Loucy (cell line): ENCODE measurements around the gene CEP44.

Source experiments
- H2AFZ ChIP-seq: fragments of 200-600 bp; sonication (generic); 2 replicates; pipeline ENCODE4 v1.6.0; 2016; ENCODE audit warnings: antibody characterized with exemption, mild to moderate bottlenecking, low read length, moderate library complexity
- H3F3A ChIP-seq: fragments of 200-600 bp; 2 replicates; pipeline ENCODE4 v1.6.0; 2016; ENCODE audit warnings: antibody characterized with exemption, low read depth, mild to moderate bottlenecking
- H3K27me3 ChIP-seq: fragments of 200-600 bp; sonication (generic); 2 replicates; pipeline ENCODE4 v1.6.1; 2014; ENCODE audit warnings: low read length, mild to moderate bottlenecking; ENCODE audit not compliant: insufficient read depth, poor library complexity, severe bottlenecking
- H3K36me3 ChIP-seq: fragments of 200-600 bp; sonication (generic); 2 replicates; pipeline ENCODE4 v1.6.1; 2016; ENCODE audit warnings: low read length; ENCODE audit not compliant: insufficient read depth
- H3K4me1 ChIP-seq: fragments of 200-600 bp; sonication (generic); 2 replicates; pipeline ENCODE4 v1.5.1; 2014; ENCODE audit warnings: low read length, mild to moderate bottlenecking; ENCODE audit not compliant: insufficient read depth, poor library complexity, severe bottlenecking
- H3K4me2 ChIP-seq: fragments of 200-600 bp; sonication (generic); 2 replicates; pipeline ENCODE4 v1.6.0; 2014; ENCODE audit warnings: antibody characterized with exemption, low read length, low read depth, mild to moderate bottlenecking; ENCODE audit not compliant: poor library complexity, severe bottlenecking
- H3K4me3 ChIP-seq: fragments of 200-600 bp; sonication (generic); 2 replicates; pipeline ENCODE4 v1.5.1; 2014; ENCODE audit warnings: low read length, mild to moderate bottlenecking, mixed read lengths; ENCODE audit not compliant: poor library complexity, severe bottlenecking
- H3K79me2 ChIP-seq: fragments of 200-600 bp; sonication (generic); 2 replicates; pipeline ENCODE4 v1.6.1; 2014; ENCODE audit warnings: low read length; ENCODE audit not compliant: insufficient read depth
- H3K9ac ChIP-seq: fragments of 200-600 bp; sonication (generic); 2 replicates; pipeline ENCODE4 v1.6.0; 2014; ENCODE audit warnings: mild to moderate bottlenecking, low read depth, low read length, moderate library complexity; ENCODE audit not compliant: poor library complexity, severe bottlenecking
- H3K9me2 ChIP-seq: fragments of 200-600 bp; sonication (generic); replicated peaks from 2 replicates; pipeline ENCODE4 v1.6.1; 2016; ENCODE audit warnings: low read depth, low read length, mixed read lengths
- H3K9me3 ChIP-seq: fragments of 200-600 bp; sonication (generic); 2 replicates; pipeline ENCODE4 v1.6.1; 2014; ENCODE audit warnings: mild to moderate bottlenecking, antibody characterized with exemption, low read length, low read depth; ENCODE audit not compliant: insufficient read depth
- H4K20me1 ChIP-seq: fragments of 200-600 bp; sonication (generic); 2 replicates; pipeline ENCODE4 v1.6.0; 2014; ENCODE audit warnings: antibody characterized with exemption, low read length, mild to moderate bottlenecking; ENCODE audit not compliant: insufficient read depth, poor library complexity, severe bottlenecking
- EZH2phosphoT487 ChIP-seq: fragments of 200-600 bp; IDR thresholded peaks from 2 replicates; pipeline ENCODE4 v1.6.1; 2018; ENCODE audit warnings: antibody characterized with exemption, mild to moderate bottlenecking, moderate library complexity, borderline replicate concordance
- TF ChIP-seq, protein P1 (sequence below): fragments of 200-600 bp; sonication (generic); conservative IDR thresholded peaks from 2 replicates; pipeline ENCODE4 v1.5.1; 2014; ENCODE audit warnings: mild to moderate bottlenecking, antibody characterized with exemption, low read length

CEP44 gene

DNA sequence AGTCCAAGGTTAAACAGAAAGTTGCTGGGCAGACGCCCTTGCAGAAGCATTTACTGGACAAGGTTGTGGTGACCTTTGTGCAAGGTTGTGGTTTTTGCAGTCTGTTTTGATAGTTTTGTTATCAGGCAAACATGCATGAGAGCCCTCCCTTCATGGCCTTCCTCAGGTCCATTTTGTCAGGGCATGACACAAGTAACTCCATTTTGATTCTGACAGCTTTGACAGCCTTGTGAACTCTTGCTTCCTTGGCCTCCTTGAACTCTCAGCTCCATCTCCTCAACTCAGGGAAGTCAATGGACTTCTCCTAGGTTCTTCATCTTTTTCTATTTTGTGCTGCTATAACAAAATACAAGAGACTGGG is 97.7 kb downstream of the CEP44 start:
- Histone ChIP-seq H3K4me1 (no peaks in the 10 kb centered on the region), H3K4me2 (no peak overlapping the region)
- TF ChIP-seq EZH2phosphoT487: no peak
- TF ChIP-seq, protein P1, sequence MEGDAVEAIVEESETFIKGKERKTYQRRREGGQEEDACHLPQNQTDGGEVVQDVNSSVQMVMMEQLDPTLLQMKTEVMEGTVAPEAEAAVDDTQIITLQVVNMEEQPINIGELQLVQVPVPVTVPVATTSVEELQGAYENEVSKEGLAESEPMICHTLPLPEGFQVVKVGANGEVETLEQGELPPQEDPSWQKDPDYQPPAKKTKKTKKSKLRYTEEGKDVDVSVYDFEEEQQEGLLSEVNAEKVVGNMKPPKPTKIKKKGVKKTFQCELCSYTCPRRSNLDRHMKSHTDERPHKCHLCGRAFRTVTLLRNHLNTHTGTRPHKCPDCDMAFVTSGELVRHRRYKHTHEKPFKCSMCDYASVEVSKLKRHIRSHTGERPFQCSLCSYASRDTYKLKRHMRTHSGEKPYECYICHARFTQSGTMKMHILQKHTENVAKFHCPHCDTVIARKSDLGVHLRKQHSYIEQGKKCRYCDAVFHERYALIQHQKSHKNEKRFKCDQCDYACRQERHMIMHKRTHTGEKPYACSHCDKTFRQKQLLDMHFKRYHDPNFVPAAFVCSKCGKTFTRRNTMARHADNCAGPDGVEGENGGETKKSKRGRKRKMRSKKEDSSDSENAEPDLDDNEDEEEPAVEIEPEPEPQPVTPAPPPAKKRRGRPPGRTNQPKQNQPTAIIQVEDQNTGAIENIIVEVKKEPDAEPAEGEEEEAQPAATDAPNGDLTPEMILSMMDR: no peak

More for the DNA sequence above, 97.7 kb downstream of the CEP44 start:
- Histone ChIP-seq H2AFZ (no peak overlapping the region), H3K9me3 (no peaks in the 10 kb centered on the region), H3K79me2 (no peaks in the 10 kb centered on the region), H3K9ac (no peak overlapping the region), H3K27me3 (no peaks in the 10 kb centered on the region), H3F3A (no peaks in the 10 kb centered on the region), H3K36me3 (no peaks in the 10 kb centered on the region), H4K20me1 (no peaks in the 10 kb centered on the region), H3K9me2 (no peaks in the 10 kb centered on the region), H3K4me3 (no peak overlapping the region)
